HepG2 (cell line): Measurements from ENCODE around the gene NOXO1. TPM values are rescaled to one million over a fixed set of nuclear protein-coding genes. Genes with fewer than 3 reads are reported as not detected.
A peak's percentile ranks its signal among the peaks of the same experiment; 100 is the strongest.

Experiments
- AKAP8 ChIP-seq: sonication (generic); formaldehyde crosslinking; IDR thresholded peaks from 2 replicates; pipeline ENCODE4 v1.5.1; 2020; ENCODE audit warnings: mild to moderate bottlenecking, missing genetic modification reagents
- BHLHE40 ChIP-seq: IDR thresholded peaks from 2 replicates; pipeline ENCODE4 v1.6.1; 2011; ENCODE audit warnings: low read length, improper control_type of control experiment
- ELF3 ChIP-seq: IDR thresholded peaks from 2 replicates; pipeline ENCODE4 v1.6.1; 2016; ENCODE audit warnings: missing genetic modification reagents, missing compliant biosample characterization
- EP300 ChIP-seq, 3 experiments: sonication (generic) in 1 of 3; formaldehyde crosslinking in 1 of 3; IDR thresholded peaks; 2 replicates each; pipeline versions ENCODE4 v1.5.1 to v1.6.1; 2011 to 2020; ENCODE audit warnings: low read depth in 2 of 3, low read length in 2 of 3, borderline replicate concordance in 1 of 3, improper control_type of control experiment in 1 of 3, mild to moderate bottlenecking in 1 of 3, missing genetic modification reagents in 1 of 3, moderate library complexity in 1 of 3
- HMGXB4 ChIP-seq, 2 experiments: sonication (generic) in 1 of 2; formaldehyde crosslinking in 1 of 2; IDR thresholded peaks; 2 replicates each; pipeline versions ENCODE4 v1.4.0 to v1.6.1; 2018 to 2020; ENCODE audit warnings: missing genetic modification reagents in 2 of 2, borderline replicate concordance in 1 of 2, low read depth in 1 of 2, mild to moderate bottlenecking in 1 of 2, missing biosample characterization in 1 of 2
- HOXA3 ChIP-seq: sonication (generic); formaldehyde crosslinking; IDR thresholded peaks from 2 replicates; pipeline ENCODE4 v1.5.0; 2020; ENCODE audit warnings: missing genetic modification reagents
- KLF16 ChIP-seq, 2 experiments: sonication (generic) in 1 of 2; formaldehyde crosslinking in 1 of 2; IDR thresholded peaks; 2 replicates each; pipeline versions ENCODE4 v1.6.1 to v1.8.0; 2016 to 2023; ENCODE audit warnings: missing genetic modification reagents in 2 of 2, missing compliant biosample characterization in 1 of 2
- KLF9 ChIP-seq: IDR thresholded peaks from 2 replicates; pipeline ENCODE4 v1.6.1; 2016; ENCODE audit warnings: low read depth
- MAX ChIP-seq: IDR thresholded peaks from 2 replicates; pipeline ENCODE4 v1.6.1; 2012; ENCODE audit warnings: inconsistent platforms
- SALL1 ChIP-seq: sonication (generic); formaldehyde crosslinking; IDR thresholded peaks from 2 replicates; pipeline ENCODE4 v1.8.0; 2022; ENCODE audit warnings: mild to moderate bottlenecking, missing genetic modification reagents
- SP5 ChIP-seq: IDR thresholded peaks from 2 replicates; pipeline ENCODE4 v1.6.1; 2016; ENCODE audit warnings: low read depth, borderline replicate concordance
- TFE3 ChIP-seq: IDR thresholded peaks from 2 replicates; pipeline ENCODE4 v1.6.1; 2016
- ZNF205 ChIP-seq: IDR thresholded peaks from 2 replicates; pipeline ENCODE4 v1.6.1; 2018; ENCODE audit warnings: missing biosample characterization, missing genetic modification reagents
- ZNF383 ChIP-seq: sonication (generic); formaldehyde crosslinking; IDR thresholded peaks from 2 replicates; pipeline ENCODE4 v1.4.0; 2020; ENCODE audit warnings: missing genetic modification reagents, mild to moderate bottlenecking, borderline replicate concordance
- ZNF414 ChIP-seq: sonication (generic); formaldehyde crosslinking; IDR thresholded peaks from 2 replicates; pipeline ENCODE4 v1.5.0; 2020; ENCODE audit warnings: missing genetic modification reagents
- ZNF646 ChIP-seq: sonication (generic); formaldehyde crosslinking; IDR thresholded peaks from 2 replicates; pipeline ENCODE4 v1.9.0; 2021; ENCODE audit warnings: mild to moderate bottlenecking, missing genetic modification reagents
- polyA plus RNA-seq, 8 experiments: library from polyadenylated mRNA; depleted of rRNA in 3 of 8; stranded (reverse) in 7 of 8; unstranded in 1 of 8; fragments of >200 nt; fragmentation: Illumina TruSeq in 4 of 8; extraction: Trizol in 4 of 8; gene quantifications; 2 replicates each; pipeline versions ENCODE4 v1.2.1 to v1.2.3, GENCODE V29; 2011 to 2016; ENCODE audit warnings: low read depth in 4 of 8, missing spikeins in 1 of 8, mixed read lengths in 1 of 8; ENCODE audit not compliant: insufficient read depth in 1 of 8
- total RNA-seq, 5 experiments: library from RNA; depleted of rRNA; stranded (reverse); fragments of >200 nt; fragmentation: Illumina TruSeq; extraction: Trizol; gene quantifications; 2 replicates each; pipeline ENCODE4 v1.2.3, GENCODE V29; 2016; ENCODE audit warnings: low read depth in 1 of 5

NOXO1 gene
- total and polyA plus RNA-seq, 2 of the 13 experiments (the other 11 are each of a cell fraction or from before 2014, with no cell fraction given) = 0.69 to 1.4 TPM

GRCh38 chr16:2003827-2004641, 22.8 kb upstream of the NOXO1 start (continued):
- TF ChIP-seq ZNF646 (CRISPR knock-in tag) (no peak), TFE3 (CRISPR knock-in tag) (peak; percentile 71), KLF9 (peak; percentile 92; the same call in 1 of the 2 replicates), KLF16 (CRISPR knock-in tag; IDR thresholded peaks at IDR 0.05) (peak in 1 of 2 experiments; percentile 94; a peak in 2 of 4 replicates), ZNF205 (CRISPR knock-in tag) (0 out of 2 replicates have a peak, but pooled peaks have one; percentile 51), EP300 (IDR thresholded peaks at IDR 0.05; ENCODE audit: low read depth in 2 of 2, low read length in 2 of 2) (no peak), EP300 (CRISPR knock-in tag; IDR thresholded peaks at IDR 0.05; ENCODE audit: borderline replicate concordance) (no peak), AKAP8 (CRISPR knock-in tag) (0 out of 2 replicates have a peak, but pooled peaks have one; percentile 58), BHLHE40 (peak; percentile 61; the same call in 1 of the 2 replicates), ELF3 (peak; percentile 37; the same call in 1 of the 2 replicates), SP5 (peak; percentile 91), SALL1 (CRISPR knock-in tag) (peak; percentile 73), HMGXB4 (CRISPR knock-in tag; IDR thresholded peaks at IDR 0.05; ENCODE audit: borderline replicate concordance in 1 of 2, low read depth in 1 of 2) (peak; percentile 87 to 96), MAX (peak; percentile 63; the same call in 1 of the 2 replicates), ZNF414 (CRISPR knock-in tag) (no peak), ZNF383 (no peak), HOXA3 (peak; percentile 77)
